Measurements from ENCODE around the gene TET2.

- TF ChIP-seq YY1 (IDR thresholded peaks at IDR 0.05; ENCODE audit: insufficient read depth, insufficient read length): no peak
- no peak for TF ChIP-seq ZNF274 (IDR thresholded peaks at IDR 0.05; ENCODE audit: low read depth, low read length)
- TF ChIP-seq SUZ12 (IDR thresholded peaks at IDR 0.05; ENCODE audit: extremely low read depth, insufficient read depth, insufficient read length): no peak
Observed at GRCh38 chr4:105296672-105297071, 150.0 kb downstream of the TET2 start.
